K562 (cell line): ENCODE data around the gene RALB. TPM values are rescaled to one million over a fixed set of nuclear protein-coding genes. Genes with fewer than 3 reads are reported as not detected.

Source experiments
- ATAC-seq: fragments of 200-7000 bp; cut with Tn5 transposase; 3 replicates; pipeline ENCODE4 v1.9.1; 2020; ENCODE audit warnings: moderate library complexity
- BruUV-seq: library from RNA; stranded (reverse); fragments of 400-500 nt; replicated peaks from 2 replicates; lab custom pipeline; 2021; lab: Mats Ljungman, UMichigan
- CTCF ChIA-PET: fragments of 300-600 bp; formaldehyde crosslinking; extraction: SDS; loops from one replicate; lab custom pipeline; 2021; ENCODE audit warnings: low intra/inter-chr PET ratio; lab: Yijun Ruan, JAX
- POLR2A ChIA-PET: fragments of 300-600, 350-650 bp; sonication (Branson Sonifier 250); formaldehyde crosslinking; extraction: SDS; loops from one replicate; lab custom pipeline; 2021; ENCODE audit warnings: antibody characterized with exemption, inconsistent platforms; lab: Yijun Ruan, JAX
- DNase-seq, 4 experiments: peaks; one replicate each; pipeline versions ENCODE4 v3.0.0 to v3.0.0-alpha.2; 2011 to 2018; ENCODE audit warnings: low spot score in 3 of 4, mixed read lengths in 3 of 4; ENCODE audit errors: extremely low read depth in 1 of 4
- FAIRE-seq: peaks from 2 replicates; lab custom pipeline; 2011; peaks lifted over from hg19 to GRCh38; lab: Jason Lieb, UNC
- H2AFZ ChIP-seq: 2 replicates; pipeline ENCODE4 v1.6.0; 2011; ENCODE audit warnings: low read depth, low read length, control low read depth, inconsistent platforms
- H3K27ac ChIP-seq: fragments of 200-600 bp; 3 replicates; pipeline ENCODE4 v1.8.0; 2011; ENCODE audit warnings: low read depth, mild to moderate bottlenecking, control low read depth, inconsistent platforms, low read length, moderate library complexity, mixed read lengths; ENCODE audit errors: extremely low read depth
- H3K27me3 ChIP-seq, 2 experiments: fragments of 300-600 bp in 1 of 2; 2 replicates in 1 of 2; 3 replicates in 1 of 2; pipeline versions ENCODE4 v1.6.0 to v1.8.0; 2011; ENCODE audit warnings: inconsistent platforms in 2 of 2, low read length in 2 of 2, mild to moderate bottlenecking in 1 of 2, mixed read lengths in 1 of 2, moderate library complexity in 1 of 2; ENCODE audit not compliant: control insufficient read depth in 2 of 2, insufficient read depth in 2 of 2
- H3K36me3 ChIP-seq: fragments of 300-600 bp; 3 replicates; pipeline ENCODE4 v1.8.0; 2011; ENCODE audit warnings: mild to moderate bottlenecking, low read length, inconsistent platforms; ENCODE audit not compliant: control insufficient read depth, insufficient read depth
- H3K4me1 ChIP-seq, 2 experiments: fragments of 200-600 bp in 1 of 2; replicated peaks in 1 of 2; 2 replicates in 1 of 2; 3 replicates in 1 of 2; pipeline versions ENCODE4 v1.5.1 to v1.8.0; 2011; ENCODE audit warnings: inconsistent platforms in 2 of 2, low read length in 2 of 2, mild to moderate bottlenecking in 1 of 2, mixed read lengths in 1 of 2, moderate library complexity in 1 of 2; ENCODE audit not compliant: control insufficient read depth in 2 of 2, insufficient read depth in 2 of 2
- H3K4me2 ChIP-seq: 2 replicates; pipeline ENCODE4 v1.6.1; 2011; ENCODE audit warnings: low read length, control low read depth, inconsistent platforms, mixed read lengths; ENCODE audit not compliant: insufficient read depth
- H3K4me3 ChIP-seq: fragments of 200-600 bp; sonication (generic), shearing (Covaris generic); 2 replicates; pipeline ENCODE4 v1.5.1; 2016; ENCODE audit warnings: control low read depth, inconsistent platforms
- H3K79me2 ChIP-seq: fragments of 200-600 bp; 3 replicates; pipeline ENCODE4 v1.8.0; 2011; ENCODE audit warnings: low read length, inconsistent platforms; ENCODE audit not compliant: control insufficient read depth, insufficient read depth
- H3K9ac ChIP-seq, 2 experiments: 2 replicates each; pipeline versions ENCODE4 v1.6.0 to v1.6.1; 2011; ENCODE audit warnings: low read depth in 2 of 2, low read length in 2 of 2, control low read depth in 1 of 2, inconsistent platforms in 1 of 2, mild to moderate bottlenecking in 1 of 2, mixed read lengths in 1 of 2; ENCODE audit not compliant: insufficient read depth in 1 of 2
- H3K9me1 ChIP-seq: one replicate; pipeline ENCODE4 v1.6.0; 2011; ENCODE audit warnings: inconsistent platforms, mild to moderate bottlenecking, low read length, moderate library complexity; ENCODE audit not compliant: control insufficient read depth, insufficient read depth
- H3K9me3 ChIP-seq: replicated peaks from 2 replicates; pipeline ENCODE4 v1.5.1; 2011; ENCODE audit warnings: low read depth, low read length, inconsistent platforms; ENCODE audit not compliant: control insufficient read depth, insufficient read depth
- H4K20me1 ChIP-seq: replicated peaks from 2 replicates; pipeline ENCODE4 v1.6.1; 2011; ENCODE audit warnings: low read length, inconsistent platforms, mixed read lengths; ENCODE audit not compliant: control insufficient read depth, insufficient read depth
- AFF1 ChIP-seq, 2 experiments: fragments of 450-650 bp; IDR thresholded peaks; 2 replicates each; pipeline ENCODE4 v1.6.1; 2018; ENCODE audit warnings: mild to moderate bottlenecking in 2 of 2, low read depth in 1 of 2; ENCODE audit not compliant: partially characterized antibody in 2 of 2
- BRF2 ChIP-seq: IDR thresholded peaks from 3 replicates; pipeline ENCODE4 v1.6.1; 2011; ENCODE audit warnings: borderline replicate concordance, mild to moderate bottlenecking; ENCODE audit not compliant: insufficient read length, insufficient read depth
- ETS1 ChIP-seq: conservative IDR thresholded peaks from 2 replicates; pipeline ENCODE4 v1.6.1; 2011; ENCODE audit warnings: low read depth, mild to moderate bottlenecking, low read length; ENCODE audit not compliant: control insufficient read depth
- HDAC8 ChIP-seq: fragments of 450-650 bp; IDR thresholded peaks from 2 replicates; pipeline ENCODE4 v1.6.1; 2016; ENCODE audit warnings: mild to moderate bottlenecking, missing genetic modification characterization, moderate library complexity, missing compliant biosample characterization
- IFI16 ChIP-seq: fragments of 250-450 bp; sonication (Bioruptor Pico); IDR thresholded peaks from 2 replicates; pipeline ENCODE4 v2.1.2; 2022; ENCODE audit warnings: mild to moderate bottlenecking, inconsistent platforms
- MNT ChIP-seq, 2 experiments: fragments of 450-650 bp; conservative IDR thresholded peaks; 2 replicates each; pipeline ENCODE4 v1.6.1; 2017; ENCODE audit warnings: mild to moderate bottlenecking in 2 of 2, moderate library complexity in 2 of 2
- MXI1 ChIP-seq: IDR thresholded peaks from 2 replicates; pipeline ENCODE4 v1.6.1; 2011; ENCODE audit warnings: low read depth, mild to moderate bottlenecking, improper control_type of control experiment, low read length
- SIN3A ChIP-seq, 2 experiments: fragments of 150-350 bp in 1 of 2; IDR thresholded peaks; 2 replicates each; pipeline ENCODE4 v1.6.1; 2011 to 2016; ENCODE audit warnings: borderline replicate concordance in 2 of 2, low read depth in 2 of 2, low read length in 2 of 2, mild to moderate bottlenecking in 2 of 2, moderate library complexity in 2 of 2; ENCODE audit not compliant: control insufficient read depth in 1 of 2
- ZNF239 ChIP-seq: fragments of 250-450 bp; sonication (Bioruptor Pico); IDR thresholded peaks from 2 replicates; pipeline ENCODE4 v1.4.0; 2020; ENCODE audit warnings: mild to moderate bottlenecking
- ZNF347 ChIP-seq: fragments of 450-650 bp; formaldehyde crosslinking; IDR thresholded peaks from 2 replicates; pipeline ENCODE4 v1.4.0; 2020; ENCODE audit warnings: low read depth, mild to moderate bottlenecking, moderate library complexity
- ZNF384 ChIP-seq: IDR thresholded peaks from 2 replicates; pipeline ENCODE4 v1.6.1; 2012; ENCODE audit warnings: low read depth, low read length, improper control_type of control experiment
- WGBS: fragments of 100-300 bp; shearing (Covaris generic); methylation state at CpG from one replicate; pipeline ENCODE4 v1.1.6; 2016; ENCODE audit warnings: low coverage, mixed read lengths; ENCODE audit not compliant: insufficient coverage; ENCODE audit errors: missing lambda C conversion rate; 5-methylcytosine and 5-hydroxymethylcytosine counted together
- in situ Hi-C: fragments of 300-500 bp; cut with MboI; formaldehyde crosslinking; loops from 4 replicates; pipeline ENCODE4 v1.15.0; 2018; ENCODE audit warnings: inconsistent platforms, mixed read lengths
- intact Hi-C: fragments of 100-400 bp; cut with micrococcal nuclease; formaldehyde crosslinking; loops from 2 replicates; pipeline ENCODE4 v1.14.2; 2022
- polyA plus RNA-seq, 8 experiments: library from polyadenylated mRNA; depleted of rRNA in 4 of 8; stranded (reverse) in 5 of 8; unstranded in 3 of 8; fragments of >200 nt; fragmentation: Nextera tagmentation in 2 of 8; fragmentation: Illumina TruSeq in 1 of 8; extraction: Ambion mirVana in 2 of 8; extraction: Trizol in 1 of 8; gene quantifications; 2 replicates each; pipeline versions ENCODE4 v1.2.1 to v1.2.3, GENCODE V29; 2011 to 2014; ENCODE audit warnings: inconsistent platforms in 1 of 8, missing spikeins in 1 of 8
- total RNA-seq, 7 experiments: library from RNA; depleted of rRNA in 6 of 7; stranded (reverse); fragments of >200 nt in 6 of 7; fragmentation: Illumina TruSeq in 2 of 7; extraction: Trizol in 2 of 7; gene quantifications; 2 replicates each; pipeline versions ENCODE4 v1.2.1 to v1.2.3, GENCODE V29; 2011 to 2021; ENCODE audit warnings: low replicate concordance in 1 of 7

RALB gene
- total and polyA plus RNA-seq, 9 of the 15 experiments (the other 6 are each of a cell fraction or from before 2014, with no cell fraction given), result 14.8 to 65.6 (median 38.4) TPM

- no peak overlapping the region for H2AFZ ChIP-seq
- no peak for DNase-seq
- H3K4me1 ChIP-seq, result peaks cover 1 to 5% of the 10 kb centered on the region in 2 experiments; a peak in 4 of 5 replicates
- no TSS peak for BruUV-seq
- WGBS, result 31% methylated on average over 6 of the region's 6 CpGs
- H3K9me3 ChIP-seq, result no peaks in the 10 kb centered on the region
- H3K9ac ChIP-seq, result no peak overlapping the region
- no peaks in the 10 kb centered on the region for H3K79me2 ChIP-seq
- no peak for ATAC-seq
- peaks cover 4% of the 10 kb centered on the region; the same call in 1 of the 3 replicates for H3K36me3 ChIP-seq
- intact Hi-C loops (no loop called here), in situ Hi-C loops (no loop called here)
- H3K4me2 ChIP-seq, result no peak overlapping the region
- peaks cover 5% of the 10 kb centered on the region; the same call in 1 of the 2 replicates for H4K20me1 ChIP-seq
- H3K9me1 ChIP-seq, result no peaks in the 10 kb centered on the region
- POLR2A ChIA-PET, result no interaction called here
- H3K4me3 ChIP-seq, result no peak overlapping the region
- H3K27ac ChIP-seq, result no peak overlapping the region
- H3K27me3 ChIP-seq, result peaks cover 0 to 8% of the 10 kb centered on the region in 2 experiments; a peak in 1 of 5 replicates
- CTCF ChIA-PET, result no interaction called here
- FAIRE-seq, result no peak
- TF ChIP-seq SIN3A (IDR thresholded peaks at IDR 0.05; ENCODE audit: borderline replicate concordance in 2 of 2, control insufficient read depth in 1 of 2, low read depth in 2 of 2, low read length in 2 of 2) (no peak), AFF1 (IDR thresholded peaks at IDR 0.05; ENCODE audit: low read depth in 1 of 2, partially characterized antibody in 2 of 2) (no peak), HDAC8 (tag) (no peak), ETS1 (no peak), BRF2 (no peak), ZNF384 (no peak), ZNF239 (CRISPR knock-in tag) (no peak), MXI1 (no peak), IFI16 (CRISPR knock-in tag) (no peak), MNT (conservative IDR thresholded peaks at IDR 0.05) (no peak), ZNF347 (CRISPR knock-in tag) (no peak)
Measured at GRCh38 chr2:120303177-120303576, 50.5 kb downstream of the RALB start.
